Effector memory CD4-positive, alpha-beta T cell (primary cell): Measurements from ENCODE around the gene ATOH7.

Source experiments
- DNase-seq, 3 donors: peaks; one replicate each; pipeline ENCODE4 v3.0.0-alpha.2; 2020
- H3K27ac ChIP-seq: 2 replicates; pipeline ENCODE4 v1.7.0; 2013; ENCODE audit warnings: mild to moderate bottlenecking, low read length, moderate library complexity; ENCODE audit not compliant: insufficient read depth, poor library complexity, severe bottlenecking
- H3K27me3 ChIP-seq: replicated peaks from 2 replicates; pipeline ENCODE4 v1.7.0; 2013; ENCODE audit warnings: mild to moderate bottlenecking, low read length; ENCODE audit not compliant: insufficient read depth, control insufficient read depth, poor library complexity, severe bottlenecking
- H3K36me3 ChIP-seq: 2 replicates; pipeline ENCODE4 v1.7.0; 2013; ENCODE audit warnings: mild to moderate bottlenecking, low read length, moderate library complexity; ENCODE audit not compliant: control insufficient read depth, insufficient read depth
- H3K4me1 ChIP-seq: 2 replicates; pipeline ENCODE4 v1.7.0; 2013; ENCODE audit warnings: low read length, mild to moderate bottlenecking; ENCODE audit not compliant: control insufficient read depth, insufficient read depth, poor library complexity, severe bottlenecking
- H3K4me3 ChIP-seq: 2 replicates; pipeline ENCODE4 v1.7.0; 2013; ENCODE audit warnings: low read length, low read depth, mild to moderate bottlenecking; ENCODE audit not compliant: insufficient read depth, poor library complexity, severe bottlenecking
- H3K9me3 ChIP-seq: 2 replicates; pipeline ENCODE4 v1.7.0; 2013; ENCODE audit warnings: mild to moderate bottlenecking, low read length, moderate library complexity; ENCODE audit not compliant: control insufficient read depth

ATOH7 gene

GRCh38 chr10:68188835-68189234 lies 43.1 kb downstream of the ATOH7 start:
- no peak overlapping the region for H3K4me3 ChIP-seq
- no peak overlapping the region for H3K27ac ChIP-seq
- H3K36me3 ChIP-seq, result no peaks in the 10 kb centered on the region
- no peaks in the 10 kb centered on the region for H3K27me3 ChIP-seq
- no peaks in the 10 kb centered on the region for H3K9me3 ChIP-seq
- DNase-seq, result no peak
- H3K4me1 ChIP-seq, result no peaks in the 10 kb centered on the region

GRCh38 chr10:68185085-68185484 lies 46.8 kb downstream of the ATOH7 start:
- DNase-seq, result no peak
- H3K27ac ChIP-seq, result no peak overlapping the region
- no peaks in the 10 kb centered on the region for H3K27me3 ChIP-seq
- no peaks in the 10 kb centered on the region for H3K9me3 ChIP-seq
- H3K4me3 ChIP-seq, result no peak overlapping the region
- no peaks in the 10 kb centered on the region for H3K4me1 ChIP-seq
- no peaks in the 10 kb centered on the region for H3K36me3 ChIP-seq

GRCh38 chr10:68184546-68184945 lies 47.4 kb downstream of the ATOH7 start:
- Histone ChIP-seq H3K27me3 (no peaks in the 10 kb centered on the region), H3K27ac (no peak overlapping the region), H3K9me3 (no peaks in the 10 kb centered on the region), H3K4me3 (no peak overlapping the region), H3K36me3 (no peaks in the 10 kb centered on the region), H3K4me1 (no peaks in the 10 kb centered on the region)
- DNase-seq, result no peak
